ENCODE data around the gene GPX3. TPM values are rescaled to one million over a fixed set of nuclear protein-coding genes. Genes with fewer than 3 reads are reported as not detected.

GPX3 gene
- total and polyA plus RNA-seq, 2 of the 8 experiments (the other 6 are each of a cell fraction or from before 2014, with no cell fraction given), result 27.8 to 77.9 TPM

- no peak for TF ChIP-seq EP300 (IDR thresholded peaks at IDR 0.05; ENCODE audit: borderline replicate concordance in 1 of 2, low read depth in 2 of 2, low read length in 2 of 2)
- TF ChIP-seq TAF1 (IDR thresholded peaks at IDR 0.05; ENCODE audit: low read depth, low read length), result no peak
- no peak for TF ChIP-seq CBX5 (IDR thresholded peaks at IDR 0.05; ENCODE audit: low read depth, low read length)
- no peak for TF ChIP-seq KDM1A (IDR thresholded peaks at IDR 0.05; ENCODE audit: borderline replicate concordance, low read length)
- no peak for TF ChIP-seq TBP (IDR thresholded peaks at IDR 0.05; ENCODE audit: low read depth, low read length)
- TF ChIP-seq SP4 (IDR thresholded peaks at IDR 0.05; ENCODE audit: low read length), result no peak
- no peak for TF ChIP-seq CHD7 (IDR thresholded peaks at IDR 0.05; ENCODE audit: insufficient replicate concordance, low read length)
These were observed 38.6 kb downstream of the GPX3 start (continued) for GRCh38 chr5:151058891-151059489.
